Measurements from ENCODE around the gene SHC2. TPM values are rescaled to one million over a fixed set of nuclear protein-coding genes. Genes with fewer than 3 reads are reported as not detected.
"Not testable (repeated sequence)": the region's sequence is repeated elsewhere in the genome, so short reads cannot be mapped to it uniquely, and the experiment has no call there.

Gene SHC2
- total and polyA plus RNA-seq, 2 experiments from 2014 or later, result 50.8 to 111 TPM

DNA sequence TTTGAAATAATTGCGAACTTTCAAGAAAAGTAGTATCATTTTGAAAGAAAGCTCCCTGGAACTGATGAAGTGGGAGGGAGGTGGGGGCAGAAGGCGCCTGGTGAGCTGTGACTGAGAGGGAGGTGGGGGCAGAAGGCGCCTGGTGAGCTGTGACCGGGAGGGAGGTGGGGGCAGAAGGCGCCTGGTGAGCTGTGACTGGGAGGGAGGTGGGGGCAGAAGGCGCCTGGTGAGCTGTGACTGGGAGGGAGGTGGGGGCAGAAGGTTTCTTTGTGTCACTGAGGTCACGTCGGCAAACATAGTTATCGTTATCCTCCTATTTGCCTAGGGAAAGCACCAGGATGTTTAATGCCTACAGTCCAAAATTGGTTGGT lies 76.0 kb downstream of the SHC2 start:
- 50% methylated on average over 4 of the region's 9 CpGs for whole genome bisulfite sequencing (ENCODE audit: low lambda C conversion rate, missing lambda C conversion rate)
- Histone ChIP-seq H4K20me1 (ENCODE audit: insufficient read depth, poor library complexity, severe bottlenecking) (no peaks in the 10 kb centered on the region), H3K9me2 (replicated peaks; ENCODE audit: insufficient read depth) (no peaks in the 10 kb centered on the region), H3K79me2 (no peaks in the 10 kb centered on the region), H3K9me3 (ENCODE audit: low read depth) (no peaks in the 10 kb centered on the region), H3K4me1 (ENCODE audit: insufficient read depth) (no peaks in the 10 kb centered on the region), H3K36me3 (replicated peaks; ENCODE audit: insufficient read depth, low read depth) (no peaks in the 10 kb centered on the region), H3K4me2 (no peak overlapping the region), H3K4me3 (no peak overlapping the region), H3K27ac (no peak overlapping the region), H2AFZ (no peak overlapping the region), H3K27me3 (no peaks in the 10 kb centered on the region)
- TF ChIP-seq EZH2 (IDR thresholded peaks at IDR 0.05; ENCODE audit: borderline replicate concordance) (no peak), EZH2phosphoT487 (IDR thresholded peaks at IDR 0.05; ENCODE audit: low read depth, severe bottlenecking, unreplicated experiment) (no peak)
- TF ChIP-seq, protein P1, sequence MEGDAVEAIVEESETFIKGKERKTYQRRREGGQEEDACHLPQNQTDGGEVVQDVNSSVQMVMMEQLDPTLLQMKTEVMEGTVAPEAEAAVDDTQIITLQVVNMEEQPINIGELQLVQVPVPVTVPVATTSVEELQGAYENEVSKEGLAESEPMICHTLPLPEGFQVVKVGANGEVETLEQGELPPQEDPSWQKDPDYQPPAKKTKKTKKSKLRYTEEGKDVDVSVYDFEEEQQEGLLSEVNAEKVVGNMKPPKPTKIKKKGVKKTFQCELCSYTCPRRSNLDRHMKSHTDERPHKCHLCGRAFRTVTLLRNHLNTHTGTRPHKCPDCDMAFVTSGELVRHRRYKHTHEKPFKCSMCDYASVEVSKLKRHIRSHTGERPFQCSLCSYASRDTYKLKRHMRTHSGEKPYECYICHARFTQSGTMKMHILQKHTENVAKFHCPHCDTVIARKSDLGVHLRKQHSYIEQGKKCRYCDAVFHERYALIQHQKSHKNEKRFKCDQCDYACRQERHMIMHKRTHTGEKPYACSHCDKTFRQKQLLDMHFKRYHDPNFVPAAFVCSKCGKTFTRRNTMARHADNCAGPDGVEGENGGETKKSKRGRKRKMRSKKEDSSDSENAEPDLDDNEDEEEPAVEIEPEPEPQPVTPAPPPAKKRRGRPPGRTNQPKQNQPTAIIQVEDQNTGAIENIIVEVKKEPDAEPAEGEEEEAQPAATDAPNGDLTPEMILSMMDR (IDR thresholded peaks at IDR 0.05; ENCODE audit: poor library complexity), result no peak
- no peak for DNase-seq (ENCODE audit: low spot score)

DNA sequence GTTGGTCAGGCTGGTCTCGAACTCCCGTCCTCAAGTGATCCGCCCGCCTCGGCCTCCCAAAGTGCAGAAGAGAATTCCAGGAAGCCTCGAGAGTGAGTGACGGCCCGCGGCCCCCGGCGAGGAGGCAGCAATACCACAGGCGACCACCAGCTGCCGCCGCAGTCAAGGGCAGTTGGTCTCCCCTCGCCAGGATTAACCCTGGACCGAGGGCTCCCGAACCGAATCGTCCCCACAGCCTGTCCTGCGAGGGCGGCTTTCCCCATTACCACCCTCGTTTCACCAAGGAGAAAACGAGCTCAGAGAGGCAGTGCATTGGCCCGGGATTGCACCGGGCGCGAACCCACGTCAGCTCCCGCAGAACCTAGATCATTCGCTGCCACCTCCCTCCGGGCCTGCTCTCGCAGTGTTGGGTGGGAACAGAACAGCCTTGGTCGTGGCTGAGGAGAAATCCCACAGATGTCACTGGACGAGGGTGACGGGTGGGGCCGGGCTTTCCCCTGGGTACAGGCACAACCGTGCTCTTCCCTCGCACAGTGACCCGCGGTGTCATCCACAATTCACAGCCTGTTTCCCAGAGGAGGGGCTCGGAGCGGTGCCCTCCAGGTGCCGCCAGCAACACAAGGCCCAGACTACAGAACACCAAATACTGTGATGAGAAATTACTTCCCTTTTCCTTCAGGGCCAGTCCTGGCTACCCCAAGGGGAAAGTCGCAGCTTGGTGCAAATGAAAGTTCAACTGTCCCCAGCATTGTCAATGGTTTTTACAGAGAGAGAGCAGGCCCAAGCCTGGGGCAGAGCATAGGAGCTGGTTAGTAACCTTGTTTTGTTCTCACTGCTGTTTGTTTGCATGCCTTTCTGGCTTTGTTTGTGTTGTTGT lies 76.7 kb downstream of the SHC2 start:
- H2AFZ ChIP-seq, result no peak overlapping the region
- H3K27me3 ChIP-seq, result no peaks in the 10 kb centered on the region
- no peaks in the 10 kb centered on the region for H3K9me2 ChIP-seq (replicated peaks; ENCODE audit: insufficient read depth)
- WGBS (ENCODE audit: low lambda C conversion rate, missing lambda C conversion rate), result 44% methylated on average over 43 of the region's 44 CpGs
- no peaks in the 10 kb centered on the region for H4K20me1 ChIP-seq (ENCODE audit: insufficient read depth, poor library complexity, severe bottlenecking)
- H3K9me3 ChIP-seq (ENCODE audit: low read depth), result no peaks in the 10 kb centered on the region
- no peaks in the 10 kb centered on the region for H3K4me1 ChIP-seq (ENCODE audit: insufficient read depth)
- no peaks in the 10 kb centered on the region for H3K36me3 ChIP-seq (replicated peaks; ENCODE audit: insufficient read depth, low read depth)
- TF ChIP-seq EZH2phosphoT487 (IDR thresholded peaks at IDR 0.05; ENCODE audit: low read depth, severe bottlenecking, unreplicated experiment), result no peak
- TF ChIP-seq, protein P1 (IDR thresholded peaks at IDR 0.05; ENCODE audit: poor library complexity), result peak; percentile 60
- TF ChIP-seq EZH2 (IDR thresholded peaks at IDR 0.05; ENCODE audit: borderline replicate concordance), result no peak
- peak; percentile 49 for DNase-seq (ENCODE audit: low spot score)
- no peak overlapping the region for H3K27ac ChIP-seq
- no peak overlapping the region for H3K4me2 ChIP-seq
- H3K79me2 ChIP-seq, result no peaks in the 10 kb centered on the region
- H3K4me3 ChIP-seq, result no peak overlapping the region

DNA sequence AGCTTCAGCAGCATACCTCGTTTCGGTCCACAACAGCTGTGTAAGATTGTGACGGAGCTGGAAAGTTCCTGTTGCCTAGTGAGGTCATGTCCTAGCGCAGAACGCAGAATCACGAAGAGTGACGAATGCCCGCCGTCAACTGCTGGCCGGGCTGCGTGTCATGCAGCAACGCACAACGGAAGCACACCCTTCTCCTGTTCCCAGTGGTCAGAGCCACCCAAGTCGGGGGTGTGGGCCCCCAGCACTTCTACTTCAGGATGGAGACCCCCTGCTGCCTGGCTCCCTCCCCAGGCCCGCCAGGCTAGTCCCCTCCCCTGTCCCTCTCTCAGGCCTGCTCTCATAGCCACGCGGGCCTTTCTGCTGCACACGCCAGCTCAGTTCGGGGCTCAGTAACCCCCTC lies 77.8 kb downstream of the SHC2 start:
- H4K20me1 ChIP-seq (ENCODE audit: insufficient read depth, poor library complexity, severe bottlenecking), result no peaks in the 10 kb centered on the region
- WGBS (ENCODE audit: low lambda C conversion rate, missing lambda C conversion rate), result 88% methylated on average over 19 of the region's 19 CpGs
- H3K4me3 ChIP-seq, result no peak overlapping the region
- DNase-seq (ENCODE audit: low spot score), result no peak
- no peak overlapping the region for H3K27ac ChIP-seq
- no peaks in the 10 kb centered on the region for H3K9me2 ChIP-seq (replicated peaks; ENCODE audit: insufficient read depth)
- no peak overlapping the region for H3K4me2 ChIP-seq
- H3K36me3 ChIP-seq (replicated peaks; ENCODE audit: insufficient read depth, low read depth), result no peaks in the 10 kb centered on the region
- H3K9me3 ChIP-seq (ENCODE audit: low read depth), result no peaks in the 10 kb centered on the region
- TF ChIP-seq EZH2phosphoT487 (IDR thresholded peaks at IDR 0.05; ENCODE audit: low read depth, severe bottlenecking, unreplicated experiment) (no peak), EZH2 (IDR thresholded peaks at IDR 0.05; ENCODE audit: borderline replicate concordance) (no peak)
- TF ChIP-seq, protein P1 (IDR thresholded peaks at IDR 0.05; ENCODE audit: poor library complexity), result no peak
- H3K4me1 ChIP-seq (ENCODE audit: insufficient read depth), result no peaks in the 10 kb centered on the region
- no peak overlapping the region for H2AFZ ChIP-seq
- H3K27me3 ChIP-seq, result no peaks in the 10 kb centered on the region
- no peaks in the 10 kb centered on the region for H3K79me2 ChIP-seq

DNA sequence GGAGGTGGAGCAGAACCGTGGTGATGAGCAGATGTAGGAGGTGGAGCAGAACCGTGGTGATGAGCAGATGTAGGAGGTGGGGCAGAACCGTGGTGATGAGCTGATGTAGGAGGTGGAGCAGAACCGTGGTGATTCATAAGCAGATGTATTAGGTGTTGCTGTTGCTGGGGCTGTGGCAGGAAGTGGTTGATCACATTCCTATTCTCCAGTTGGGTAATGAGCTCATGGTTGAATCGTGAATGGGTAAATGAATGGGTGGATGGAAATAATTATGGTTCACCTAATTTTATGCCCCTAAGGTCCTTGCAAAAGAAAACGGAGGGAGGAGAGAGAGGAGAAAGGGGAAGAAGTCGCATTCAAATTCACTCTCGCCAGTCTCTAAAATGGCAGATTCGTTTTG lies 78.3 kb downstream of the SHC2 start:
- H3K4me2 ChIP-seq; H3K27ac ChIP-seq; H3K27me3 ChIP-seq; H4K20me1 ChIP-seq (ENCODE audit: insufficient read depth, poor library complexity, severe bottlenecking); H3K79me2 ChIP-seq; H3K36me3 ChIP-seq (replicated peaks; ENCODE audit: insufficient read depth, low read depth); H3K9me3 ChIP-seq (ENCODE audit: low read depth); H2AFZ ChIP-seq; H3K4me3 ChIP-seq; DNase-seq (ENCODE audit: low spot score); H3K4me1 ChIP-seq (ENCODE audit: insufficient read depth); H3K9me2 ChIP-seq (replicated peaks; ENCODE audit: insufficient read depth): not testable (repeated sequence)
- 90% methylated on average over 8 of the region's 9 CpGs for WGBS (ENCODE audit: low lambda C conversion rate, missing lambda C conversion rate)

DNA sequence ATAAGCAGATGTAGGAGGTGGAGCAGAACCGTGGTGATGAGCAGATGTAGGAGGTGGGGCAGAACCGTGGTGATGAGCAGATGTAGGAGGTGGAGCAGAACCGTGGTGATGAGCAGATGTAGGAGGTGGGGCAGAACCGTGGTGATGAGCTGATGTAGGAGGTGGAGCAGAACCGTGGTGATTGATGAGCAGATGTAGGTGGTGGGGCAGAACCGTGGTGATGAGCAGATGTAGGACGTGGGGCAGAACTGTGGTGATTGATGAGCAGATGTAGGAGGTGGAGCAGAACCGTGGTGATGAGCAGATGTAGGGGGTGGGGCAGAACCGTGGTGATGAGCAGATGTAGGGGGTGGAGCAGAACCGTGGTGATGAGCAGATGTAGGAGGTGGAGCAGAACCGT lies 78.9 kb downstream of the SHC2 start:
- not testable (repeated sequence) for H3K9me3 ChIP-seq (ENCODE audit: low read depth); DNase-seq (ENCODE audit: low spot score); H3K27ac ChIP-seq; H3K9me2 ChIP-seq (replicated peaks; ENCODE audit: insufficient read depth); H3K4me1 ChIP-seq (ENCODE audit: insufficient read depth); H4K20me1 ChIP-seq (ENCODE audit: insufficient read depth, poor library complexity, severe bottlenecking); H3K36me3 ChIP-seq (replicated peaks; ENCODE audit: insufficient read depth, low read depth); H3K4me3 ChIP-seq; H3K27me3 ChIP-seq; H2AFZ ChIP-seq; H3K4me2 ChIP-seq; H3K79me2 ChIP-seq
- 89% methylated on average over 11 of the region's 11 CpGs for WGBS (ENCODE audit: low lambda C conversion rate, missing lambda C conversion rate)

DNA sequence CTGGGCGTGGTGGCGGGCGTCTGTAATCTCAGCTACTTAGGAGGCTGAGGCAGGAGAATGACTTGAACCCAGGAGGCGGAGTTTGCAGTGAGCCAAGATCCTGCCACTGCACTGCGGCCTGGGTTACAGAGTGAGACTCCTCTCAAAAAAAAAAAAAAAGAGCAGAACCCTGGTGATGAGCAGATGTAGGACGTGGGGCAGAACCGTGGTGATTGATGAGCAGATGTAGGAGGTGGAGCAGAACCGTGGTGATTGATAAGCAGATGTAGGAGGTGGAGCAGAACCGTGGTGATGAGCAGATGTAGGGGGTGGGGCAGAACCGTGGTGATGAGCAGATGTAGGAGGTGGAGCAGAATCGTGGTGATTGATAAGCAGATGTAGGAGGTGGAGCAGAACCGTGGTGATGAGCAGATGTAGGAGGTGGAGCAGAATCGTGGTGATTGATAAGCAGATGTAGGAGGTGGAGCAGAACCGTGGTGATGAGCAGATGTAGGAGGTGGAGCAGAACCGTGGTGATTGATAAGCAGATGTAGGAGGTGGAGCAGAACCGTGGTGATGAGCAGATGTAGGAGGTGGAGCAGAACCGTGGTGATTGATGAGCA lies 80.1 kb downstream of the SHC2 start:
- H3K27me3 ChIP-seq, result not testable (repeated sequence)

More for the DNA sequence above, 80.1 kb downstream of the SHC2 start:
- not testable (repeated sequence) for H3K27ac ChIP-seq; H2AFZ ChIP-seq; H3K4me1 ChIP-seq (ENCODE audit: insufficient read depth); H3K9me2 ChIP-seq (replicated peaks; ENCODE audit: insufficient read depth); H3K9me3 ChIP-seq (ENCODE audit: low read depth); H3K4me2 ChIP-seq; H4K20me1 ChIP-seq (ENCODE audit: insufficient read depth, poor library complexity, severe bottlenecking); DNase-seq (ENCODE audit: low spot score); H3K36me3 ChIP-seq (replicated peaks; ENCODE audit: insufficient read depth, low read depth); H3K4me3 ChIP-seq; H3K79me2 ChIP-seq
- 93% methylated on average over 11 of the region's 17 CpGs for WGBS (ENCODE audit: low lambda C conversion rate, missing lambda C conversion rate)

Measured in hepatocyte (in vitro differentiated cells).